BE2C (cell line): Measurements from ENCODE around the gene LPO.

ENCODE experiments used
- DNase-seq: peaks from one replicate; pipeline ENCODE4 v3.0.0-alpha.2; 2020
- H3K27me3 ChIP-seq: fragments of 250-450 bp; sonication (Bioruptor Pico); 2 replicates; pipeline ENCODE4 v1.5.1; 2020; ENCODE audit warnings: mild to moderate bottlenecking
- H3K36me3 ChIP-seq: fragments of 250-450 bp; sonication (Bioruptor Pico); 2 replicates; pipeline ENCODE4 v1.5.1; 2020; ENCODE audit warnings: mild to moderate bottlenecking
- H3K4me1 ChIP-seq: fragments of 250-450 bp; sonication (Bioruptor Pico); 2 replicates; pipeline ENCODE4 v1.5.1; 2020
- H3K4me3 ChIP-seq: 2 replicates; pipeline ENCODE4 v1.5.1; 2011; ENCODE audit warnings: low read depth, low read length
- H3K9me3 ChIP-seq: fragments of 250-450 bp; sonication (Bioruptor Pico); 2 replicates; pipeline ENCODE4 v1.5.1; 2020
- TF ChIP-seq, protein P1 (sequence below): IDR thresholded peaks from 2 replicates; pipeline ENCODE4 v1.5.1; 2012; ENCODE audit warnings: mild to moderate bottlenecking, low read depth, low read length

LPO gene

GRCh38 chr17:58301504-58302150, 63.2 kb downstream of the LPO start:
- no peaks in the 10 kb centered on the region for H3K36me3 ChIP-seq
- H3K9me3 ChIP-seq: no peaks in the 10 kb centered on the region
- no peak for DNase-seq
- peaks cover 17% of the 10 kb centered on the region for H3K27me3 ChIP-seq
- no peaks in the 10 kb centered on the region for H3K4me1 ChIP-seq
- TF ChIP-seq, protein P1, sequence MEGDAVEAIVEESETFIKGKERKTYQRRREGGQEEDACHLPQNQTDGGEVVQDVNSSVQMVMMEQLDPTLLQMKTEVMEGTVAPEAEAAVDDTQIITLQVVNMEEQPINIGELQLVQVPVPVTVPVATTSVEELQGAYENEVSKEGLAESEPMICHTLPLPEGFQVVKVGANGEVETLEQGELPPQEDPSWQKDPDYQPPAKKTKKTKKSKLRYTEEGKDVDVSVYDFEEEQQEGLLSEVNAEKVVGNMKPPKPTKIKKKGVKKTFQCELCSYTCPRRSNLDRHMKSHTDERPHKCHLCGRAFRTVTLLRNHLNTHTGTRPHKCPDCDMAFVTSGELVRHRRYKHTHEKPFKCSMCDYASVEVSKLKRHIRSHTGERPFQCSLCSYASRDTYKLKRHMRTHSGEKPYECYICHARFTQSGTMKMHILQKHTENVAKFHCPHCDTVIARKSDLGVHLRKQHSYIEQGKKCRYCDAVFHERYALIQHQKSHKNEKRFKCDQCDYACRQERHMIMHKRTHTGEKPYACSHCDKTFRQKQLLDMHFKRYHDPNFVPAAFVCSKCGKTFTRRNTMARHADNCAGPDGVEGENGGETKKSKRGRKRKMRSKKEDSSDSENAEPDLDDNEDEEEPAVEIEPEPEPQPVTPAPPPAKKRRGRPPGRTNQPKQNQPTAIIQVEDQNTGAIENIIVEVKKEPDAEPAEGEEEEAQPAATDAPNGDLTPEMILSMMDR: no peak
- H3K4me3 ChIP-seq: no peak overlapping the region

- H3K36me3 ChIP-seq: no peaks in the 10 kb centered on the region
- no peak overlapping the region for H3K4me3 ChIP-seq
- H3K9me3 ChIP-seq: no peaks in the 10 kb centered on the region
- peaks cover 14% of the 10 kb centered on the region for H3K27me3 ChIP-seq
- no peaks in the 10 kb centered on the region for H3K4me1 ChIP-seq
- no peak for DNase-seq
- TF ChIP-seq, protein P1: no peak
Measured at GRCh38 chr17:58302171-58302918, 64.0 kb downstream of the LPO start.

GRCh38 chr17:58302919-58303585, 64.7 kb downstream of the LPO start:
- H3K4me3 ChIP-seq: no peak overlapping the region
- no peaks in the 10 kb centered on the region for H3K9me3 ChIP-seq
- no peak for DNase-seq
- TF ChIP-seq, protein P1: no peak
- H3K27me3 ChIP-seq: peaks cover 13% of the 10 kb centered on the region
- no peaks in the 10 kb centered on the region for H3K36me3 ChIP-seq
- H3K4me1 ChIP-seq: no peaks in the 10 kb centered on the region

DNA sequence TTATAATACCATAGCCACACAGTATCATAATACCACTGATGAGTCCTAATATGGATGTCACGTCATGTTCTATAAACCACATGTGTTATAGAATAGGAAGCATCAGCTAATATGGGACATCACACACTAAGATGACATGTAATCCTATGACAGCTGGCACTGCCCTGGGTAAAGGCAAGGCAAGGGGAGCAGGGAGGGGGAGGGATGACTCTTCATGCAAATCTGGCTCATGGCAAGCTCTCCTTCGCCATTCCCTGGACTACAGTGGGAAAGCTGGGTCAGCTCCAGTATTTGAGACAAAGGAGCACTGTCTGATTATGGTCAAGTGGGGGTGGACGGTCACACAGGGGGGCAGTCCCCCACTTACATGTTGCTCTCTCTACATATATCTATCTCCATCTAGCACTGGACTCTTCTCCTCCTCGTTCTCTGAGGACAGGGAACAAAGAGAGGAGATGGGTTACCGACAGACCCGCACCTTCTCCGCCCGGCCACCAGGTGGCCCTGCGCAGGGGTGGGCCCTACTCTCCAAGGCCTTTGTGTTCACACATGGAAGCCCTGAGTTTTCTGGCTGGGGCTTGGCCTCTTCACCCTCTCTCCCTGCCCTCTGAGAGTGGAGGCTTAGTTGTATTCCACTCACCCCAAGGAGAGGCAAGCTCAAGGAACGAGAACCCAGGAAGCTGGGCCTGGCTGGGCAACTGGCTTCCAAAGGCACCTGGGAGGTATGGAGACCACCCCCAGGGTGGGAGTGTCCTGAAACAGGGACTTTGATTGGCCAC, 65.8 kb downstream of the LPO start:
- H3K4me1 ChIP-seq: no peaks in the 10 kb centered on the region
- TF ChIP-seq, protein P1: peak; percentile 90
- peaks cover 14% of the 10 kb centered on the region for H3K27me3 ChIP-seq
- peak; percentile 71 for DNase-seq
- H3K4me3 ChIP-seq: no peak overlapping the region
- H3K36me3 ChIP-seq: no peaks in the 10 kb centered on the region
- no peaks in the 10 kb centered on the region for H3K9me3 ChIP-seq

GRCh38 chr17:58304750-58305486, 66.5 kb downstream of the LPO start:
- TF ChIP-seq, protein P1: no peak
- no peaks in the 10 kb centered on the region for H3K4me1 ChIP-seq
- no peaks in the 10 kb centered on the region for H3K36me3 ChIP-seq
- peaks cover 14% of the 10 kb centered on the region for H3K27me3 ChIP-seq
- H3K4me3 ChIP-seq: no peak overlapping the region
- no peak for DNase-seq
- no peaks in the 10 kb centered on the region for H3K9me3 ChIP-seq
